Ascending aorta (tissue), 2 donors: ENCODE results near the gene LTA. TPM values are rescaled to one million over a fixed set of nuclear protein-coding genes. Genes with fewer than 3 reads are reported as not detected.

Experiments used
- DNase-seq, 2 donors: peaks; one replicate each; pipeline ENCODE4 v3.0.0-alpha.2; 2019; ENCODE audit warnings: low spot score in 2 of 2
- H3K27ac ChIP-seq, 2 donors: fragments of 200-600 bp; sonication (generic); one replicate each; pipeline ENCODE4 v1.5.1; 2016 to 2017; ENCODE audit warnings: mild to moderate bottlenecking in 1 of 2
- H3K27me3 ChIP-seq: fragments of 200-600 bp; sonication (generic); one replicate; pipeline ENCODE4 v1.5.1; 2017
- H3K36me3 ChIP-seq, 2 donors: fragments of 200-600 bp; sonication (generic); one replicate each; pipeline ENCODE4 v1.5.1; 2016
- H3K4me1 ChIP-seq, 2 donors: fragments of 200-600 bp; sonication (generic); one replicate each; pipeline ENCODE4 v1.5.1; 2016 to 2017; ENCODE audit warnings: mild to moderate bottlenecking in 1 of 2
- H3K4me3 ChIP-seq, 2 donors: fragments of 200-600 bp; sonication (generic); one replicate each; pipeline ENCODE4 v1.5.1; 2016 to 2017; ENCODE audit warnings: mild to moderate bottlenecking in 1 of 2
- H3K9me3 ChIP-seq, 2 donors: fragments of 200-600 bp; sonication (generic); one replicate each; pipeline ENCODE4 v1.5.1; 2016
- intact Hi-C: fragments of 100-400 bp; cut with DNase I; formaldehyde crosslinking; loops from one replicate; pipeline ENCODE4 v1.15.1; 2023
- total RNA-seq: library from RNA; depleted of rRNA; stranded (reverse); fragments of >200 nt; gene quantifications from one replicate; pipeline ENCODE4 v1.1.0, GENCODE V29; 2016
- TF ChIP-seq, protein P1 (sequence below), 3 experiments: fragments of 200-600 bp in 2 of 3; fragments of 450-650 bp in 1 of 3; sonication (generic) in 2 of 3; IDR thresholded peaks; one replicate each; pipeline ENCODE4 v1.5.1; 2016 to 2019; ENCODE audit warnings: antibody characterized with exemption in 3 of 3, mild to moderate bottlenecking in 1 of 3, moderate library complexity in 1 of 3

Gene LTA
- total RNA-seq, 1 donor from 2014 or later, result not detected

DNA sequence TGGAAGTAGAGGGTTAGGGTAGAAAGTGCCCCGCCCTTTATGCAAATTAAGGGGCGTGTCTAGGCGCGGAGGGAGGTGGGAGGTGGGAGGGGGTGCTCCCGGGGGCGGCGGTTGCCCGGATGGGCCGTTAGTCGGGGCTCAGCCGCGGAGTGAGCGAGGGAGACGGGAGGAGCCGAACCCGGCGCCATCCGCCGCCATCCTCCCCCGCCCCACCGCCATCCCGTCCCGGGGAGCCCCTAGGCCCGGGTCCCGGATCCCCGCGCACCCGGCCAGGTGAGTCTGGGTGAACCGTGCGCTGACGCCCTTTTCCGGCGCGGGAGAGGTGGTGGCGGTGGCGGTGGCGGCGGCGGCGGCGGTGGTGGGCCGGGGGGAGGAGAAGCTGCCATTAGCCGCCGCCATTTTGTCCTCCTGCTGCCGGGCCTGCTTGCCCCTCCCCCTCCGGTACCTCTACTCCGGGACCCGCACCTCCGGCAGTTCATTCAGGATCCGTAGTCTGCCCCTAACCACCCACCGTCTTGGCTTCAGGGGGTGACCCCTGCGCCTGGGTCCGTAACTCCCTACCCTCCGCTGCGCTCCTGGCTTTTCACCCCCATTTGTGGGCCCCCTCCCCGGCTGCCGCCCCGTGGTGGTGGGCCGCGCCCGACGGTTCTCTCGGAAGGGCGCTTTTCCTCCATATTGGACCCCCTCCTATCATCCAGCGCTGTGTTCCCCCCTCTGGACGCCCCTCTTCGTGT is 48.7 kb downstream of the LTA start, which contains the start of gene PRRC2A:
Gene PRRC2A, plus strand, starts transcription at position 130 of the 734 bp plus-strand sequence. CDS start 2,075 bp downstream, outside the sequence.
- TF ChIP-seq, protein P1, sequence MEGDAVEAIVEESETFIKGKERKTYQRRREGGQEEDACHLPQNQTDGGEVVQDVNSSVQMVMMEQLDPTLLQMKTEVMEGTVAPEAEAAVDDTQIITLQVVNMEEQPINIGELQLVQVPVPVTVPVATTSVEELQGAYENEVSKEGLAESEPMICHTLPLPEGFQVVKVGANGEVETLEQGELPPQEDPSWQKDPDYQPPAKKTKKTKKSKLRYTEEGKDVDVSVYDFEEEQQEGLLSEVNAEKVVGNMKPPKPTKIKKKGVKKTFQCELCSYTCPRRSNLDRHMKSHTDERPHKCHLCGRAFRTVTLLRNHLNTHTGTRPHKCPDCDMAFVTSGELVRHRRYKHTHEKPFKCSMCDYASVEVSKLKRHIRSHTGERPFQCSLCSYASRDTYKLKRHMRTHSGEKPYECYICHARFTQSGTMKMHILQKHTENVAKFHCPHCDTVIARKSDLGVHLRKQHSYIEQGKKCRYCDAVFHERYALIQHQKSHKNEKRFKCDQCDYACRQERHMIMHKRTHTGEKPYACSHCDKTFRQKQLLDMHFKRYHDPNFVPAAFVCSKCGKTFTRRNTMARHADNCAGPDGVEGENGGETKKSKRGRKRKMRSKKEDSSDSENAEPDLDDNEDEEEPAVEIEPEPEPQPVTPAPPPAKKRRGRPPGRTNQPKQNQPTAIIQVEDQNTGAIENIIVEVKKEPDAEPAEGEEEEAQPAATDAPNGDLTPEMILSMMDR (IDR thresholded peaks at IDR 0.05), result peak in 1 of 3 experiments; percentile 5
- intact Hi-C loops, result loop anchor here (1.0 to 10.0 kb wide), 6 partner anchors 32 to 1354 kb away; partner anchors contain the start of genes BAG6, GPANK1, MRPS18B and NFKBIL1
- peak within 1 kb of the TSS; percentile 98 to 99 for H3K27ac ChIP-seq
- peak within 1 kb of the TSS; percentile 76 to 93 for H3K4me3 ChIP-seq
- peaks cover 8 to 9% of the 10 kb centered on the region in 2 donors for H3K4me1 ChIP-seq
- peak; percentile 16 to 86 for DNase-seq
- peaks cover 24 to 25% of the 10 kb centered on the region in 2 donors for H3K36me3 ChIP-seq
- no peaks in the 10 kb centered on the region for H3K9me3 ChIP-seq
- no peaks in the 10 kb centered on the region for H3K27me3 ChIP-seq

DNA sequence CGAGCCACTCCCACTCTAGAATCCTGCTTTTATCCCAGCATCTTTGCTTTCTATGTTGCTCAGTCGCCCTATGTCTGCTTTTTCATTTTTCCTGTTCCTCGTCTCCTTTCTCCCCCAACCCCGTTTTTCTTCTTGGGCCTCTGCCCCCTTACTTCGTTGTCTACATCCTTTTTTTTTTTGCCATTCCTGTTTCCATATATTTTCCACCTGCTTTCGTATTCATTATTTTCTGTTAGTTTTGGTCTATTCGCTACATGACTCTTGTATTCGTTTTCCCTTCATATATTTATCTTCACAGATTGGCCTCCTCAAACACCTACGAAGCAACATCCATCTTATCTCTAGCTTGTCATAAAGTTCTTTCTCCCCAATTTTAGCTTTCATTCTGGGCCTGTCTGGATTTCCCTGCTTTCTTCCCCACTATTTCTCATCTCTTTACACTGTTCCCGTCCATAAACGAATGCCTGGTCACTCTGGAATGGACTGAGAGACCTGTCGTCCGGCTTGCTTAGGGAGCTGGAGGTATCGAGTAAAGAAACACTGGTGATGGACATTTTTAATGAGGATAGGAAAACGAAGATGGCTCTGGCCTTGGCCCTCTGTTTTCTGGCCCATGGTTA is 49.3 kb downstream of the LTA start:
- H3K27ac ChIP-seq, result peak overlapping the region; percentile 98 to 99
- H3K9me3 ChIP-seq, result no peaks in the 10 kb centered on the region
- TF ChIP-seq, protein P1 (IDR thresholded peaks at IDR 0.05), result no peak
- H3K4me1 ChIP-seq, result peaks cover 8 to 9% of the 10 kb centered on the region in 2 donors
- intact Hi-C loops, result loop anchor here (2.0 to 10.0 kb wide), 3 partner anchors 41 to 1353 kb away; partner anchors contain the start of genes MRPS18B and PPP1R10
- no peaks in the 10 kb centered on the region for H3K27me3 ChIP-seq
- peaks cover 31 to 32% of the 10 kb centered on the region in 2 donors for H3K36me3 ChIP-seq
- DNase-seq, result no peak
- H3K4me3 ChIP-seq, result peak overlapping the region; percentile 76 to 93

DNA sequence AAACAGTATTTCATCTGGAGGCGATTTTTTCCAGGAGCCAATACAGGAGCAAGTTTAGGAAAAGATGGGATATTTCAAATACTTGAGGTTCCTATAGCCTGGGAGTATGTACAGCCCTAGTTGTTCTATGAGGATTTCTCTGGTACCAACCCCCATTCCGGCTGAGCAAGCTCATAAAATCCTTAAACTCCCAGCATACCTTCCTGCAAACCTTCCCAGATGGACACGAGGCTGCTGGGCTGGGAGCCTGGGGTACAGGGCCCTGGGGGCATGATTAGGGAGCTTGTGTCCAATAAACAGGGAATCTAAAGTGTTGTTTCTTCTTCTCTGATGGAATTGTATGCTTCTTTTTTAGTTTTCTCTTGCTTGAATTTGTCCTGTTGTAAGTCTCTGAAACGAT is 49.9 kb downstream of the LTA start:
- no peaks in the 10 kb centered on the region for H3K9me3 ChIP-seq
- intact Hi-C loops, result loop anchor here (2.0 to 10.0 kb wide), 3 partner anchors 41 to 1353 kb away; partner anchors contain the start of genes MRPS18B and PPP1R10
- peak overlapping the region; percentile 76 to 93 for H3K4me3 ChIP-seq
- no peak for DNase-seq
- H3K27me3 ChIP-seq, result no peaks in the 10 kb centered on the region
- H3K36me3 ChIP-seq, result peaks cover 37 to 38% of the 10 kb centered on the region in 2 donors
- H3K27ac ChIP-seq, result peak overlapping the region; percentile 98 to 99
- H3K4me1 ChIP-seq, result peaks cover 8 to 9% of the 10 kb centered on the region in 2 donors
- TF ChIP-seq, protein P1 (IDR thresholded peaks at IDR 0.05), result no peak

DNA sequence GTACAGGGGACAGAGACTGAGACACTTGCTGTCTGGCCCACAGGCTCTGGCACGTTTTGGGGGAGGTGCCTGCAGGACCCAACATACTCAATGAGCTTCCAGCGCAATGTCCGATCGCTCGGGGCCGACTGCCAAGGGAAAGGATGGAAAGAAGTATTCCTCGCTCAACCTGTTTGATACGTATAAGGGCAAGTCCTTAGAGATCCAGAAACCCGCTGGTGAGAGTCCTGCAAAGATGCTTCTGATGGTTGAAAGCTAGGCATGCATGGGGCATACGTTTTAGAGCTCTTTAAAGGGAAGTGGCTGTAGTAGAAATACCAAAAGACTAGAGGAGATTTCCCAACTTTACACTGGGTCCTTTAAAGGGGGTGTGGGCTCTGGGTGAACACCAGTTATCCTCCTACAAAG is 50.6 kb downstream of the LTA start:
- DNase-seq, result no peak
- H3K9me3 ChIP-seq, result no peaks in the 10 kb centered on the region
- TF ChIP-seq, protein P1 (IDR thresholded peaks at IDR 0.05), result no peak
- H3K4me3 ChIP-seq, result no peak overlapping the region
- no peaks in the 10 kb centered on the region for H3K27me3 ChIP-seq
- intact Hi-C loops, result loop anchor here (5.0 to 10.0 kb wide), 2 partner anchors 1005 to 1352 kb away; partner anchors contain the start of genes MRPS18B and PPP1R10
- peaks cover 44 to 45% of the 10 kb centered on the region in 2 donors for H3K36me3 ChIP-seq
- H3K27ac ChIP-seq, result no peak overlapping the region
- H3K4me1 ChIP-seq, result peaks cover 8 to 9% of the 10 kb centered on the region in 2 donors

Other genes with a start within 250 kb of the LTA start
- 1,833 TPM for gene HLA-B, start 215.1 kb upstream of the LTA start, total RNA-seq
- 19.2 TPM for gene MICA, start 168.7 kb upstream of the LTA start, total RNA-seq
- 0.11 TPM for gene MICB, start 74.1 kb upstream of the LTA start, total RNA-seq
- gene MCCD1, start 43.3 kb upstream of the LTA start, total RNA-seq, result not detected
- 134 TPM for gene DDX39B, start 30.3 kb upstream of the LTA start, total RNA-seq
- gene ATP6V1G2, start 25.7 kb upstream of the LTA start, total RNA-seq, result not detected
- gene NFKBIL1, start 24.7 kb upstream of the LTA start, total RNA-seq, result 71.5 TPM
- gene TNF, start 3.3 kb downstream of the LTA start, total RNA-seq, result 11.5 TPM
- gene LTB, start 10.1 kb downstream of the LTA start, total RNA-seq, result not detected
- gene LST1, start 14.0 kb downstream of the LTA start, total RNA-seq, result 21.4 TPM
- gene NCR3, start 20.7 kb downstream of the LTA start, total RNA-seq, result not detected
- gene AIF1, start 42.9 kb downstream of the LTA start, total RNA-seq, result 1.7 TPM
- 171 TPM for gene PRRC2A, start 48.4 kb downstream of the LTA start, total RNA-seq
- 255 TPM for gene BAG6, start 80.4 kb downstream of the LTA start, total RNA-seq
- gene APOM, start 83.6 kb downstream of the LTA start, total RNA-seq, result not detected
- gene C6orf47, start 88.5 kb downstream of the LTA start, total RNA-seq, result 20.9 TPM
- gene GPANK1, start 92.7 kb downstream of the LTA start, total RNA-seq, result 9.8 TPM
- 148 TPM for gene CSNK2B, start 93.8 kb downstream of the LTA start, total RNA-seq
- gene LY6G5B, start 97.7 kb downstream of the LTA start, total RNA-seq, result 24.1 TPM
- 0.96 TPM for gene LY6G5C, start 108.8 kb downstream of the LTA start, total RNA-seq
- 28.0 TPM for gene ABHD16A, start 131.0 kb downstream of the LTA start, total RNA-seq
- not detected for gene LY6G6F, start 134.6 kb downstream of the LTA start, total RNA-seq
- not detected for gene LY6G6D, start 143.1 kb downstream of the LTA start, total RNA-seq
- gene LY6G6C, start 149.5 kb downstream of the LTA start, total RNA-seq, result not detected
- gene MPIG6B, start 151.1 kb downstream of the LTA start, total RNA-seq, result not detected
- 150 TPM for gene DDAH2, start 157.0 kb downstream of the LTA start, total RNA-seq
- gene CLIC1, start 164.2 kb downstream of the LTA start, total RNA-seq, result 281 TPM
- 17.7 TPM for gene MSH5, start 167.7 kb downstream of the LTA start, total RNA-seq
- not detected for gene SAPCD1, start 190.4 kb downstream of the LTA start, total RNA-seq
- gene VWA7, start 205.0 kb downstream of the LTA start, total RNA-seq, result not detected
- gene VARS1, start 223.5 kb downstream of the LTA start, total RNA-seq, result 48.3 TPM
- gene LSM2, start 234.7 kb downstream of the LTA start, total RNA-seq, result 61.3 TPM
- gene HSPA1L, start 243.0 kb downstream of the LTA start, total RNA-seq, result not detected
- gene HSPA1A, start 243.3 kb downstream of the LTA start, total RNA-seq, result 288 TPM